BJ (cell line): Measurements from ENCODE around the gene SLC38A8. TPM values are rescaled to one million over a fixed set of nuclear protein-coding genes. Genes with fewer than 3 reads are reported as not detected.

ENCODE experiments used
- CTCF ChIA-PET: fragments of 350-600 bp; formaldehyde crosslinking; extraction: SDS; loops from one replicate; lab custom pipeline; 2021; ENCODE audit warnings: antibody characterized with exemption, inconsistent platforms; lab: Yijun Ruan, JAX
- POLR2A ChIA-PET: fragments of 300-600 bp; sonication (Branson Sonifier 250); formaldehyde crosslinking; extraction: SDS; loops from one replicate; lab custom pipeline; 2021; ENCODE audit warnings: antibody characterized with exemption; lab: Charles Lee
- DNase-seq: peaks from one replicate; pipeline ENCODE4 v3.0.0-alpha.2; 2011; ENCODE audit warnings: low read depth
- H3K27me3 ChIP-seq: 2 replicates; pipeline ENCODE4 v1.6.0; 2011; ENCODE audit warnings: low read length; ENCODE audit not compliant: control insufficient read depth, insufficient read depth
- H3K36me3 ChIP-seq: 2 replicates; pipeline ENCODE4 v1.5.1; 2011; ENCODE audit warnings: low read length; ENCODE audit not compliant: control insufficient read depth, insufficient read depth
- H3K4me3 ChIP-seq: 2 replicates; pipeline ENCODE4 v1.5.1; 2011; ENCODE audit warnings: low read depth, mild to moderate bottlenecking, control low read depth, low read length
- CTCF ChIP-seq: IDR thresholded peaks from 2 replicates; pipeline ENCODE4 v1.5.1; 2011; ENCODE audit warnings: low read depth, mild to moderate bottlenecking, control low read depth, inconsistent platforms, low read length, moderate library complexity; ENCODE audit not compliant: insufficient read depth
- polyA plus RNA-seq: library from polyadenylated mRNA; depleted of rRNA; stranded (reverse); fragments of >200 nt; gene quantifications from 2 replicates; pipeline ENCODE4 v1.2.3, GENCODE V29; 2011

SLC38A8 gene
- polyA plus RNA-seq, 1 experiment: not detected

- H3K27me3 ChIP-seq: no peaks in the 10 kb centered on the region; the same call in none of the 2 replicates
- CTCF ChIA-PET: interaction anchor here (2.2 kb wide), 1 partner anchor 19 kb away, joined by 10 read pairs; no protein-coding TSS in a partner anchor
- POLR2A ChIA-PET: no interaction called here
- no peaks in the 10 kb centered on the region for H3K36me3 ChIP-seq
- no peak overlapping the region for H3K4me3 ChIP-seq
- DNase-seq: no peak
- no peak for TF ChIP-seq CTCF
Observed at GRCh38 chr16:84021488-84021887, 21.1 kb downstream of the SLC38A8 start.

DNA sequence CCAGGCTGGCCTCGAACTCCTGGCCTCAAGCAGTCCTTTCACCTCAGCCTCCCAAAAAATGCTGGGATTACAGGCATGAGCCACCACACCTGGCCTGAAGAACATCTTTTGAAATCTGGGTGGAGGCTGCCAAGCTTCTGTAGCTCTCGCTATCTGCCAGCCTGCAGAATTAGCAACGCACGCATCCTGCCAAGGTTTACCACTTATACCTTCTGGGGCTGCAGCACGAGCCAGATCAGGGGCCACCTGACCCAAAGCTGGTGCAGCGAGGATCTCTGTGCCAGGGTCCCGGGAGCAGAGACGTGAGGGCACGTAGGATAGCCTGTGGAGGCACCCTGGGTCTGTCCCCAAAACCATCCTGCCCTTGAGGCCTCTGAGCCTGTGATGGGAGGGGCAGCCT is 22.2 kb downstream of the SLC38A8 start:
- no peak for TF ChIP-seq CTCF
- no peak overlapping the region for H3K4me3 ChIP-seq
- CTCF ChIA-PET: interaction anchor here (1.2 to 2.2 kb wide), 2 partner anchors 13 to 20 kb away, joined by 3 to 10 read pairs; no protein-coding TSS in a partner anchor
- H3K36me3 ChIP-seq: no peaks in the 10 kb centered on the region
- DNase-seq: no peak
- no peaks in the 10 kb centered on the region; the same call in none of the 2 replicates for H3K27me3 ChIP-seq
- POLR2A ChIA-PET: no interaction called here

DNA sequence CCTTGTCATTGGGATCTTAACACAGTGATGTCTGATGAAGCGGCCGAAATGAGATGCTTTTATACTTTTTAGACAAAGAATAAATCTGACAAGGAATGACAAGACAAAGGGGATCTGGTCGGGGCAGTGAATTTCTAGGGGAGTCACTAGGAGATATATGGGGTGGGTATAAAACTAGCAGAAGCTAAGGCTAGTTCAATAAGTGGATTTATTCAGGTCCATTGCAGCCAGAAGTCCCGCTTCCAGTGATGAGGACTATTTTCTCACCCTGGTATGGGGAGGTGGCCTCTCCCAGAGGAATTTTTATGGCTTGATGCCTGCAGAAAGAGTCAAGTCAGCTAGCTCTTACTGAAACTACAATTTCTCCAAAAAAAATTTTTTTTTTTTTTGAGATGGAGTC is 23.9 kb downstream of the SLC38A8 start:
- no peak for DNase-seq
- Histone ChIP-seq H3K36me3 (no peaks in the 10 kb centered on the region), H3K27me3 (no peaks in the 10 kb centered on the region; the same call in none of the 2 replicates), H3K4me3 (no peak overlapping the region)
- no peak for TF ChIP-seq CTCF
- ChIA-PET CTCF (no interaction called here), POLR2A (no interaction called here)

DNA sequence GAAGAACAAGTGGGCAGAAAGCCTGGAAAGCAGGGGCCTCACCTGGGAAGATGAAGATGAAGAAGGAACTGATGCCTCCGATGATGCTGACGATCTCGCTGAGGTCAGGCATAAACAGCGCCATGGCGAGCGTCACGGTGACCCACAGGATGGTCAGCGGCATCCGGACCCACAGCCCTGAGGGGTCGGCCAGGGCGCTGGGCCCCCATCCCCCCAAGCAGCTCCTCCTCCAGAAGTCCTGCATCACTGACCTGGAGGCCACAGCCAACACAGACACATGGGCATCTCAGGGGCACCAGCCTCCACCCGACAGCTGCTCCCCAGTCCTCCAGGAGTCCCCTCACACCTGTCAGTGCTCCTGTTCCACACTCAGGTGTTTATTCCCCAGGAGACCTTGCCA is 26.1 kb downstream of the SLC38A8 start:
- CTCF ChIA-PET: no interaction called here
- POLR2A ChIA-PET: no interaction called here
- TF ChIP-seq CTCF: no peak
- Histone ChIP-seq H3K36me3 (no peaks in the 10 kb centered on the region), H3K4me3 (no peak overlapping the region), H3K27me3 (no peaks in the 10 kb centered on the region; the same call in none of the 2 replicates)
- no peak for DNase-seq

DNA sequence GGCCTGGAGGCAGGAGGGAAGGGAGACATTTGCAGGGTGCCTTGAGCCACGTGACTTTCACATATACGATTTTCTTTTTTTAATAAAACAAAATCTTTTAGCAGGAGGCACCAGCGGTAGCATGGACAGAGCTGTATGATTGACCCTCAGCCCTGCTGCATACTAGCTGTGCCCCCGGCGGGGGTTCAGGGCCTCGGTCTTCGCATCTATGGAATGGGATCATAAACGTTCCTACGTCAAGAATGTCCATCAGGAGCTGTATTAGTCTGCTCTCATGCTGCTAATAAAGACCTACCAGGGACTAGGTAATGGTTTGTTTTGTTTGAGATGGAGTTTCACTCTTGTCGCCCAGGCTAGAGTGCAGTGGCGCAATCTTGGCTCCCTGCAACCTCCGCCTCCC is 27.2 kb downstream of the SLC38A8 start:
- H3K36me3 ChIP-seq: no peaks in the 10 kb centered on the region
- no peak for TF ChIP-seq CTCF
- DNase-seq: no peak
- POLR2A ChIA-PET: no interaction called here
- no peak overlapping the region for H3K4me3 ChIP-seq
- H3K27me3 ChIP-seq: no peaks in the 10 kb centered on the region; the same call in none of the 2 replicates
- CTCF ChIA-PET: no interaction called here
